GM13977 (cell line): ENCODE data around the gene C5orf47.

Source experiments
- DNase-seq: peaks from one replicate; pipeline ENCODE4 v3.0.0; 2012; ENCODE audit warnings: low spot score
- in situ Hi-C: fragments of 300-500 bp; cut with MboI; formaldehyde crosslinking; loops from one replicate; pipeline ENCODE4 v1.12.0; 2022; ENCODE audit warnings: low sequenced_read_pairs, low pct_unique_long_range_greater_than_20kb, mixed read lengths, inconsistent platforms; ENCODE audit not compliant: unreplicated experiment
- TF ChIP-seq, protein P1 (sequence below): IDR thresholded peaks from 2 replicates; pipeline ENCODE4 v1.5.1; 2012; ENCODE audit warnings: mild to moderate bottlenecking, control low read depth; ENCODE audit not compliant: insufficient read depth; ENCODE audit errors: extremely low read depth, missing control alignments

C5orf47 gene

DNA sequence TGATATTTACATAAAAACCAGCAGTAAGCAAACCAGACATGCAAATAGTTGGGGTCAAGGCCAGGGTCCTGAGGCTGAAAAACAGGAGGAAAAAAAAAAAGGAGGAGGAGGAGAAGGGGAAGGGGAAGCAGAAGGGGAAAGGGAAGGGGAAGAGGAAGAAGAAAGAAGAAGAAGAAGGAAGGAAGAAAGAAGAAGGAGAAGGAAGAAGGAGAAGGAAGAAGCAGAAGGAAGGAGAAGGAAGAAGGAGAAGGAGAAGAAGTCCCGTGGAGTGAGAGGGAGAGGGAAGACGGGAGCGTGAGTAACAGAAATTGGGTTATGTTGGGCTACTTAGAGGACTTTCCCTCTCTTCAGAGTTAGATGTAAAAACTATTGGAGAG, 31.9 kb downstream of the C5orf47 start:
- DNase-seq, result no peak
- TF ChIP-seq, protein P1, sequence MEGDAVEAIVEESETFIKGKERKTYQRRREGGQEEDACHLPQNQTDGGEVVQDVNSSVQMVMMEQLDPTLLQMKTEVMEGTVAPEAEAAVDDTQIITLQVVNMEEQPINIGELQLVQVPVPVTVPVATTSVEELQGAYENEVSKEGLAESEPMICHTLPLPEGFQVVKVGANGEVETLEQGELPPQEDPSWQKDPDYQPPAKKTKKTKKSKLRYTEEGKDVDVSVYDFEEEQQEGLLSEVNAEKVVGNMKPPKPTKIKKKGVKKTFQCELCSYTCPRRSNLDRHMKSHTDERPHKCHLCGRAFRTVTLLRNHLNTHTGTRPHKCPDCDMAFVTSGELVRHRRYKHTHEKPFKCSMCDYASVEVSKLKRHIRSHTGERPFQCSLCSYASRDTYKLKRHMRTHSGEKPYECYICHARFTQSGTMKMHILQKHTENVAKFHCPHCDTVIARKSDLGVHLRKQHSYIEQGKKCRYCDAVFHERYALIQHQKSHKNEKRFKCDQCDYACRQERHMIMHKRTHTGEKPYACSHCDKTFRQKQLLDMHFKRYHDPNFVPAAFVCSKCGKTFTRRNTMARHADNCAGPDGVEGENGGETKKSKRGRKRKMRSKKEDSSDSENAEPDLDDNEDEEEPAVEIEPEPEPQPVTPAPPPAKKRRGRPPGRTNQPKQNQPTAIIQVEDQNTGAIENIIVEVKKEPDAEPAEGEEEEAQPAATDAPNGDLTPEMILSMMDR, result no peak
- in situ Hi-C loops, result no loop called here

DNA sequence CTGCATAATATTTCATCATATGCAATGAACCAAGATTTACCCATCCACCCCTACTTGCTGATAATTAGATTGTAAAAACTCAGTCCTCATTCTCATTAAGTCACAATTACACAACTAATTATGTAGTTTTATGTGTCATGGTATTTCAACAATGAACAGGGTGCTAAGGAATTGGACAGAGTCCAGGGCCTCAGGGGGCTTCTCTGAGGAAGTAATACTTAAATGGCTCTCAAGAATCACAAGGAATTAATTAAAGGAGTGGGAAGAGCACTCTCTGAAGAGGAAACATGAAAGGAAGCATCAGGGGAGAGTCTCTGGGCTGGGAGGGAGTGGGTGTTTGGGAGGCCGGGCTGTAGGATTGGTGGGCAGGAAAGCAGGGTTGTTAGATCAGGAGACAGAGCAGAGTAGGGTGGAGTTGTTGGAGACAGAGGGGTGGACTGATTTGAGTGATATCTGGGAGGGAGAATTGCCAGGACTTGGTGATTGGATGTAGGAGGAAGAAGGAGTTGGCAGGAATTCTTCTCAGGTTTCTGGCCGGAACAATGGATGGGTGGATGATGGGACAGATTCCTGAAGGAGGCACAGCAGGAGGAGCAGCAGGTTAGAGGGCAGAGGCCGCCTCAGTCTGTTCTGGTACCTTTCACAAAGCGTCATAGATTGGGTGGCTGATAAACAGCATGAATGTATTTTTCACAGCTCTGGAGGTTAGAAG, 33.6 kb downstream of the C5orf47 start:
- DNase-seq, result no peak
- TF ChIP-seq, protein P1, result no peak
- in situ Hi-C loops, result no loop called here

DNA sequence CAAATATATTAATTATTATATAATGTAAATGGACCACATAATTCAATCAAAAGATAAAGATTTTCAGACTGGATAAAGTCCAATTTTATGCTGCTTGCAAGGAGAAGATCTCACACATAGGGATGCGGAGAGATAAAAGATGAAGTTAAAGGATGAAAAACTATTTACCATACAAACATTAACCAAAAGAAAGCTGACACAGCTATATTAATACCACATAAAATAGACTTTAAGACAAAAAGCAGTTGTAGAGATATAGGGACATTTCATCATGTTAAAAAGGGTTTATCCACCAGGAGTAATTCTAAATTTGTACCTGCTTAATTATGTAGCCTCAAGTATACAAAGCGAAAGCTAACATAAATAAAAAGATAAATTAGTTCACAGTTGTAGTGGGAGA, 41.3 kb downstream of the C5orf47 start:
- TF ChIP-seq, protein P1, result no peak
- no peak for DNase-seq
- in situ Hi-C loops, result no loop called here

DNA sequence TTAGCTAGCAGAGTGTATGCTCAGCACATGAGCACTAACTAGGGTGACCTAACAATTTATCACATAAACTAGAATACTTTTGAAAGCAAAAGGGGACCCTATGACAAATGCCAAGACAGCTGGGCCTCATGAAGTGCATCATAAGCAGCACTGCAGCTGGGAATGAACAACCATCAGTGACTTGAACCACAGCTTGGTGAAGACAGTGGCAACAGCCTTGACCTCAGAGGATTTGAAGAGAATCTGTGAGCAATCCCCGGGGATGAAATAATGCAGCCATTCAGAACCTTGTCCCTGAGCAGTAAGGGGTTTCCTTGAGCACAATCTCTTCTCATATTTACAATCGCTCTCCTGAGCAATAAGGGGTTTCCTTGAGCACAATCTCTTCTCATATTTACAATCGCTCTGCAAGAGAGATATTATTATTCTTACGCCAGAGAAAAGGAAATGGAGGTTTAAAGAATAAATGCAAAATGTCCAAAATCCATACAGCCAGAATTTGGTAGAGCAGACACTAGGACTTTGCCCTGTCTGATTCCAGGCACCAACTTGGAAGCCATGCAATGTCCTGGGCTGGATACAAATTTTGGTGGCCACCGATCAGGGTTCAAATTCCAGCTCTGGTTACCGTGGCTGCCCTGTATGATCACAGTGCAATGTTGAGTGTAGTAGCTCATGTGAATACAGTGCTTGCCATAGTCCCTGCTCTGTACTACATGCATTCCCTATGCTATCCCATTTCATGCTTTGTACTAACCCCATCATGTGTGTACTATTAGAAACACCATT, 55.7 kb downstream of the C5orf47 start:
- in situ Hi-C loops, result no loop called here
- no peak for DNase-seq
- TF ChIP-seq, protein P1, result no peak

DNA sequence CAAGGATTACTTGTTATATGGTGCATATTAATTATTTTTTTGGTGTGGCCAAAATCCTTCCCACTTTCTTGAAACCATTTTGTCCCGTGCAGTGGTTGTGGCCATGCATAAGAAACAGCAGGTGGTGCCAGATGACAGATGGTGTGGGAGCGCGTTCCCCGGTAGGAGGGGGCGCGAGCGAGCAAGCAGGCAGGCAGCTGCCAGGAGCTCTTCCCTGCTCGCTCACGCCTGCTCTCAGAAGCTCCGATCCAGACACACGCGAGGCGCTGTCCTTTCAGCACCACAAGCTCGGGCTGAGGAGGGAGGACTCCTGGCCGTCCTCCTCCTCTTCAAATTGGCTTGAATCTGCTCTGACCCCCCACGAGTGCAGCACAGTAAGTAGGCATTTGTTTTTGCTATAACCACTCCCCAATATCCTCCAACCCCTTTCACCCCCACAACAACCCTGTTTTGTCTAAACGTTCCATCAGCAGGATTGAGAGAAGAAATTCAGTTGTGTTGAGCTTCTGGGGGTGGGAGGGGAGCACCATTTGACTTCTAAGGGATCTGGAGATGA, 56.6 kb downstream of the C5orf47 start, which contains the start of gene NSG2:
Gene NSG2, plus strand, starts transcription at position 237 of the 556 bp plus-strand sequence. CDS start 1,050 bp downstream, outside the sequence.
- DNase-seq, result peak; percentile 64
- TF ChIP-seq, protein P1, result peak; percentile 80
- in situ Hi-C loops, result no loop called here

DNA sequence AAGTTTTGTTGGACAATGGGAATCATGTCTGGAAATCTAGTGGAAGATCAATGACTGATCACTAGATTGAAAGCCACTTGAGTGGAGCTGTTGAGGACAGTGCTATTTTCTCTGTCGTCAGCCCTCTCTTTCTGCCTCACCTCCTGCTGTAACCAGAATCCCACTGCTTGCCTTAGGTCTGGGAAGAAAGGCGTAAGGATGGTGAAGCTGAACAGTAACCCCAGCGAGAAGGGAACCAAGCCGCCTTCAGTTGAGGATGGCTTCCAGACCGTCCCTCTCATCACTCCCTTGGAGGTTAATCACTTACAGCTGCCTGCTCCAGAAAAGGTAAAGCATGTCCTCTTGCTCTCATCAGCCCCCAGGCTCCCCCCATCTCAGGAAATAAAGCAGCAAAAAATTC, 57.6 kb downstream of the C5orf47 start:
- in situ Hi-C loops, result no loop called here
- no peak for DNase-seq
- TF ChIP-seq, protein P1, result no peak
